DLD1 (cell line): ENCODE measurements around the gene TAB3.
"Not testable (repeated sequence)": the region's sequence is repeated elsewhere in the genome, so short reads cannot be mapped to it uniquely, and the experiment has no call there.

Source experiments
- in situ Hi-C: cut with HindIII; loops from 2 replicates; pipeline ENCODE4 v1.10.0; 2017; ENCODE audit warnings: low sequenced_read_pairs

The TAB3 gene

DNA sequence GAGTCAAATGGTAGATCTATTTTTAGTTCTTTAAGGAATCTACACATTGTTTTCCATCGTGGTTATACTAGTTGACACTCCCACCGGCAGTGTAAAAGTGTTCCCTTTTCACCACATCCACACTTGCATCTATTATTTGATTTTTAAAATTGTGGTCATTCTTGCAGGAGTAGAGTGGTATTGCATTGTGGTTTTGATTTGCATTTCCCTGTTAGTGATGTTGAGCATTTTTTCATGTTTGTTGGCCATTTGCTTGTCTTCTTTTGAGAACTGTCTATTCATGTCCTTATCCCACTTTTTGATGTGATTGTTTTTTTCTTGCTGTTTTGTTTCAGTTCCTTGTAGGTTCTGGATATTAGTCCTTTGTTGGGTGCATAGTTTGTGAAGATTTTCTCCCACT, 70.0 kb downstream of the TAB3 start:
- in situ Hi-C loops, result no loop called here

DNA sequence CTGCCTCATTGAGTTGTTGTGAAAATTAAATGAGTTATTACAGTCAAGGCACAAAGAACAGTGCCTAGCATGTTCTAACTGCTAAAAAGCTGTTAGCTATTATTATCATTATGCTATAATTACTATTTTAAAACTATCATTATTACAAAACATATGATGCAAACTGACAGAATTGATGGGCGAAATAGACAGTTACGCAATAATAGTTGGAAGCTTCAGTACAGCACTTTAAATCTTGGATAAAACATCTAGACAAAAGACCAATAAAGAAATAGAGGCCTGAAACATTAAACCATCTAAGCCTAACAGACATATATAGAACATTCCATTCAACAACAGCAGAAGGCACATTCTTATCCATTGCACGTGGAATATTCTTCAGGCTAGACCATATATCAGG, 73.0 kb downstream of the TAB3 start:
- in situ Hi-C loops, result no loop called here

DNA sequence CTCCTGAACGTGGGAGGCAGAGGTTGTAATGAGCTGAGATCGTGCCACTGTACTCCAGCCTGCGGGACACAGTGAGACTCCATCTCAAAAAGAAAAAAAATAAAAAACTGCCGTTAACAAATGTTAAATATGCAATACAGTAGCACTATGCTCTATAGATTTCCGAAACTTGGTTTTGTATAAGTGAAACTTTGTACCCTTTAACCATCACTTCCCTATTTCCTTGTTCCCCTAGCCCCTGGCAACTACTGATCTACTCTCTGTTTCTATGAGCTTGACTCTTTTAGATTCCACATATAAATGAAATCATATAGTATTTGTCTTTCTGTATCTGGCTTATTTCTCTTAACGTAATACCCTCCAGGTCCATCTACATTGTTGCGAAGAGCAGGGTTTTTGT, 74.1 kb downstream of the TAB3 start:
- in situ Hi-C loops, result no loop called here

DNA sequence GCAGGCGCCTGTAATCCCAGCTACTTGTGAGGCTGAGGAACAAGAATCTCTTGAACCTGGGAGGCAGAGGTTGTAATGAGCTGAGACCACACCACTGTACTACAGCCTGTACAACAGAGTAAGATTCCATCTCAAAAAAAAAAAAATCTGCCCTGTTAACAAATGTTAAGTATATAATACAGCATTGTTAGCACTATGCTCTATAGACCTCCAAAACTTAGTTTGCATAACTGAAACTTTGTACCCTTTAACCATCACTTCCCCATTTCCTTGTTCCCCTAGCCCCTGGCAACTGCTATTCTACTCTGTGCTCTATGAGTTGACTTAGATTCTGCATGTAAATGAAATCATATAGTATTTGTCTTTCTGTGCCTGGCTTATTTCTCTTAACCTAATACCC, 76.7 kb downstream of the TAB3 start:
- in situ Hi-C loops, result no loop called here

DNA sequence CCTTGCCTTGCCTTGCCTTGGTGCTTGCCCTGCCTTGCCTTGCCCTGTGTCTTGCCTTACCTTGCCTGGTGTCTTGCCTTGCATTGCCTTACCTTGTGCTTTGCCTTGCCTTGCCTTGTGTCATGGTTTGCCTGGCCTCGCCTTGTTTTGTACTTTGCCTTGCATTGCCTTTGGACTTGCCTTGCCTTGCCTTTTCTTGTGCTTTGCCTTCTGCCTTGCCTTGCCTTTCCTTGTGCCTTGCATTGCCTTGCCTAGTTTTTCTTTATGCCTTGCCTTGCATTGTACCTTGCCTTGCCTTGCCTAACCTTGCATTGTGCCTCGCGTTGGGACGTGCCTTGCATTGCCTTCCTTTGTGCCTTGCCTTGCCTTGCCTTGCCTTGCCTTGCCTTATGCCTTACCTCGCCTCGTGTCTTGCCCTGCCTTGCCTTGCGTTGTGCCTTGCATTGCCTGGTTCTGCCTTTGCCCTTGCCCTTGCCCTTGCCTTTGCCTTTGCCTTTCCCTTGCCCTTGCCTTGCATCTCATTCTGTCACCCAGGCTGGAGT, 82.8 kb downstream of the TAB3 start:
- in situ Hi-C loops, result no loop called here

DNA sequence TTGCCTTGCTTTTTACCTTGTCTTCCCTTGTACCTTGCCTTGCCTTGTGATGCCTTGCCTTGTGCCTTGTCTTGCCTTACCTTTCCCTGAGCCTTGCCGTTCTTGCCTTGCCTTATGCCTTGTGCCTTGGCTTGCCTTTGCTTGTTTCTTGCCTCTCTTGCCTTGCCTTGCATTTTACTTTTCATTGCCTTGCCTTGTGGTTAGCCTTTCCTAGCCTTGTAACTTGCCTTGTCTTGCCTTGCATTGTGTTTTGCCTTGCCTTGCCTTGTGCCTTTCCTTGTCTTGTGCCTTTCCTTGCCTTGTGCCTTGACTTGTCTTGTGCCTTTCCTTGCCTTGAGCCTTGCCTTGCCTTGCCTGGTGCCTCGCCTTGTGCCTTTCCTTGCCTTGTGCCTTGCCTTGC, 84.6 kb downstream of the TAB3 start:
- in situ Hi-C loops, result no loop called here

DNA sequence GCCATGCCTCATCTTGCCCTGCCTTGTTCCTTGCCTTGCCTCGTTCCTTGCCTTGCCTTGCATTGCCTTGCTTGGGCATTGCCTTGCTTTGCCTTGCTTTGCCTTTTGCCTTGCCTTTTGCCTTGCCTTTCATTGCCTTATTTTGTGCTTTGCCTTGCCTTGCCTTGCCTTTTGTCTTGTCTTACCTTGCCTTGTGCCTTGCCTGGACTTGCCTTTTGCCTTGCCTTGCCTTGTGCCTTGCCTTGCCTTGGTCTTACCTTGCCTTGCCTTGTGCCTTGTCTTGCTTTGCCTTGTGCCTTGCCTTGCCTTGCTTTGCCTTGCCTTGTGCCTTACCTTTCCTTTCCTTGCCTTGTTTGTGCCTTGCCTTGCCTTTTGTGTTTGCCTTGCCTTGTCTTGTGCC, 88.2 kb downstream of the TAB3 start:
- in situ Hi-C loops, result no loop called here

DNA sequence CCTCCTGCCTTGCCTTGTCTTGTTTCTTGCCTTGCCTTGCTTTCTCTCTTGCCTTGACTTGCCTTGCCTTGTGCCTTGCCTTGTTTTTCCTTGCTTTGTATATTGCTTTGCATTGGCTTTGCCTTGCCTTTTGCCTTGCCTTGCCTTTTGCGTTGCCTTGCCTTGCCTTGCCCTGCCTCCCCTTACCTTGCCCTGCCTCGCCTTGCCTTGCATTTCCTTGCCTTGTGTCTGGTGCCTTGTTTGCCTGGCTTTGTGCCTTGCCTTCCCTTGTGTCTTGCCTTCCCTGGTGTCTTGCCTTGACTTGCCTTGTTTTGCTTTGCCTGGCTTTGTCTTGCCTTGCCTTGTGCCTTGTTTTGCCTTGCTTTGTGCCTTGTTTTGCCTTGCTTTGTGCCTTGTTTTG, 89.7 kb downstream of the TAB3 start:
- in situ Hi-C loops, result no loop called here

DNA sequence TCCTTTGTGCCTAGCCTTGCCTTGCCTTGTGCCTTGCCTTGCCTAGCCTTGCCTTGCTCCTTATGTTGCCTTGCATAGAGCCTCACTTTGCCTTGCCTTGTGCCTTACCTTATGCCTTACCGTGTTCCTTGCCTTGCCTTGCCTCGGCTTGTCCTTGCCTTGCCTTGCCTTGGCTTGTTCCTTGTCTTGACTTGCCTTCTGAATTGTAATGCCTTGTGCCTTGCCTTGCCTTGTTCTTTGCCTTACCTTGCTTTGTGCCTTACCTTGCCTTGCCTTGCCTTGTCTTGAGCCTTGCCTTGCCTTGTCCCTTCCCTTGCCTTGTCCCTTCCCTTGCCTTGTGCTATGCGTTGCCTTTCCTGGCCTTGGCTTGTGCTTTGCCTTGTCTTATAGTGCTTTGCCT, 90.2 kb downstream of the TAB3 start:
- in situ Hi-C loops, result no loop called here

DNA sequence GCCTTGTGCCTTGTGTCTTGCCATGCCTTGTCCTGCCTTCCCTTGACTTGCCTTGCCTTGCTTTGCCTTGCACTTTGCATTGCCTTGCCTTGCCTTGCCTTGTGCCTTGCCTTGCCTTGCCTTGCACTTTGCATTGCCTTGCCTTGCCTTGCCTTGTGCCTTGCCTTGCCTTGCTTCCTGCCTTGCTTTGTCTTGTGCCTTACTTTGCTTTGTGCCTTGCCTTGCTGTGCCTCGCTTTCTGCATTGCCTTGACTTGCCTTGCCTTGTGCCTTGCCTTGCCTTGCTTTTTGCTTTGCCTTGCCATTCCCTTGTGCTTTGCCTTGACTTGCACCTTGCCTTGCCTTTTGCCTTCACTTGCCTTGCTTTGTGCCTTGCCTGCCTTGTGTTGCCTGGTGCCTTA, 91.8 kb downstream of the TAB3 start:
- in situ Hi-C loops, result not testable (repeated sequence)

DNA sequence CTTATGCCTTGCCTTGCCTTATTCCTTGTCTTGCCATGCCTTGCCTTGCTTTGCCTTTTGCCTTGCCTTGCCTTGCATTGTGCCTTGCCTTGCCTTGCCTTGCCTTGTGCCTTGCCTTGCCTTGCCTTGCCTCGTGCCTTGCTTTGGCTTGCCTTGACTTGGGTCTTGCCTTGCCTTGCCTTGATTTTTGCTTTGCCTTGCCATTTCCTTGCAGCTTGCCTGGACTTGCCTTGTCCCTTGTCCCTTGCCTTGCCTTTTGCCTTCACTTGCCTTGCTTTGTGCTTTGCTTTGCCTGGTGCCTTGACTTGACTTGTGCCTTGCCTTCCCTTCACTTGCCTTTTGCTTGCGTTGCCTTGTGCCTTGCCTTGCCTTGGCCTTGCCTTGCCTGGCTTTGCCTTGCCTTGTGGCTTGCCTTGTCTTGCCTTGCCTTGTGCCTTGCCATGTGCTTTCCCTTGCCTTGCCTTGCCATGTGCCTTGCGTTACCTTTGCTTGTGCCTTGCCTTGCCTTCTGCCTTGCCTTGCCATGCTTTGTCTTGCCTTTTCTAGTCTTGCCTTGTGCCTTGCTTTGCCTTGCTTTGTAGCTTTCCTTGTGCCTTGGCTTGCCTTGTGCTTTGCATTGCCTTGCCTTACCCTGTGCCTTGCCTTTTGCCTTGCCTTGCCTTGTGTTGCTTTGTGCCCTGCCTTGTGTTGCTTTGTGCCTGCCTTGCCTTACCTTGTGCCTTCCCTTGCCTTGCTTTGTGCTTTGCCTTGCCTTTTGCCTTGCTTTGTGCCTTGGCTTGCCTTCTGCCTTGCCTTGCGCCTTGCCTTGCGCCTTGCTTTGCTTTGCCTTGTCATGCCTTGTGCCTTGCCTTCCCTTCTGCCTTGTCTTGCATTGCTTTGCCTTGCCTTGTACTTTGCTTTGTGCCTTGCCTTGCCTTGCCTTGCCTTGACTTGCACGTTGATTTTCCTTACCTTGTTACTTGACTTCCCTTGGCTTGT, 92.8 kb downstream of the TAB3 start:
- in situ Hi-C loops, result no loop called here

DNA sequence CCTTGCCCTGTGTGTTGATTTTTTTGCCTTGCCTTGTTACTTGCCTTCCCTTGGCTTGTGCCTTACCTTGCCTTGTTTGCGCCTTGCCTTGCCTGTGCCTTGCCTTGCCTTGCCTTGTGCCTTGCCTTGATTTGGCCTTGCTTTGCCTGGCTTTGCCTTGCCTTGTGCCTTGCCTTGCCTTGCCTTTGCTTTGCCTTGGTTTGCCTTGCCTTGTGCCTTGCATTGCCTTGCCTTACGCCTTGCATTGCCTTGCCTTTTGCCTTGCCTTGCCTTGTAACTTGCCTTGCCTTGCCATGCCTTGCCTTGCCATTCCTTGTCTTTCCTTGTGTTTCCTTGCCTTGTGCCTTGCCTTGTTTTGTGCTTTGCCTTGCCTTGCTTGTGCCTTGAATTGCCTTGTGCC, 94.6 kb downstream of the TAB3 start:
- in situ Hi-C loops, result no loop called here

DNA sequence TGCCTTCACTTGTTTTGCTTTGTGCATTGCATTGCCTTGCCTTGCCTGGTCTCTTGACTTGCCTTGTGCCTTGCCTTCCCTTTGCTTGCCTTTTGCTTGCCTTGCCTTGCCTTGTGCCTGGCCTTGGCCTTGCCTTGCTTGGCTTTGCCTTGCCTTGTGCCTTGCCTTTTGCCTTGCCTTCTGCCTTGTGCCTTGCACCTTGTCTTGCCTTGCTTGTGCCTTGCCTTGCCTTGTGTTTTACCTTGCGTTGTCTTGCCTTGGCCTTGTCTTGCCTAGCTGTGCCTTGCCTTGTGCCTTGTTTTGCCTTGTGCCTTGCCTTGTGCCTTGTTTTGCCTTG, 95.3 kb downstream of the TAB3 start:
- in situ Hi-C loops, result no loop called here

DNA sequence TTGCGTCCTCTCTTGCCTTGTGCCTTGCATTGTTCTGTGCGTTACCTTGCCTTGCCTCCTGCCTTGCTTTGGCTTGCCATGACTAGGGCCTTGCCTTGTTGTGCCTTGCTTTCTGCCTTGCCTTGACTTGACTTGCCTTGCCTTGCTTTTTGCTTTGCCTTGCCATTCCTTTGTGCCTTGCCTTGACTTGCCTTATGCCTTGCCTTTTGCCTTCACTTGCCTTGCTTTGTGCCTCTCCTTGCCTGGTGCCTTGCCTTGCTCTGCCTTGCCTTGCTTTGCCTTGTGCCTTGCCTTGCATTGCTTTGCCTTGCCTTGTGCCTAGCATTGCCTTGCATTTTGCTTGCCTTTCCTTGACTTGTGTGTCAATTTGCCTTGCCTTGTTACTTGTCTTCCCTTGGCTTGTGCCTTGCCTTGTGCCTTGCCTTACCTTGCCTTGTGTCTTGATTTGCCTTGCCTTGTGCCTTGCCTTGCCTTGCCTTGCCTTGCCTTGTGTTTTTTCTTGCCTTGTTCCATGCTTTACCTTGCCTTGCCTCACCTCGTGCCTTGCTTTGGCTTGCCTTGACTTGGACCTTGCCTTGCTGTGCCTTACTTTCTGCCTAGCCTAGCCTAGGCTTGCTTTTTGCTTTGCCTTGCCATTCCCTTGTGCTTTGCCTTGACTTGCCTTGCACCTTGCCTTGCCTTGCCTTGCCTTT, 95.8 kb downstream of the TAB3 start:
- in situ Hi-C loops, result no loop called here

DNA sequence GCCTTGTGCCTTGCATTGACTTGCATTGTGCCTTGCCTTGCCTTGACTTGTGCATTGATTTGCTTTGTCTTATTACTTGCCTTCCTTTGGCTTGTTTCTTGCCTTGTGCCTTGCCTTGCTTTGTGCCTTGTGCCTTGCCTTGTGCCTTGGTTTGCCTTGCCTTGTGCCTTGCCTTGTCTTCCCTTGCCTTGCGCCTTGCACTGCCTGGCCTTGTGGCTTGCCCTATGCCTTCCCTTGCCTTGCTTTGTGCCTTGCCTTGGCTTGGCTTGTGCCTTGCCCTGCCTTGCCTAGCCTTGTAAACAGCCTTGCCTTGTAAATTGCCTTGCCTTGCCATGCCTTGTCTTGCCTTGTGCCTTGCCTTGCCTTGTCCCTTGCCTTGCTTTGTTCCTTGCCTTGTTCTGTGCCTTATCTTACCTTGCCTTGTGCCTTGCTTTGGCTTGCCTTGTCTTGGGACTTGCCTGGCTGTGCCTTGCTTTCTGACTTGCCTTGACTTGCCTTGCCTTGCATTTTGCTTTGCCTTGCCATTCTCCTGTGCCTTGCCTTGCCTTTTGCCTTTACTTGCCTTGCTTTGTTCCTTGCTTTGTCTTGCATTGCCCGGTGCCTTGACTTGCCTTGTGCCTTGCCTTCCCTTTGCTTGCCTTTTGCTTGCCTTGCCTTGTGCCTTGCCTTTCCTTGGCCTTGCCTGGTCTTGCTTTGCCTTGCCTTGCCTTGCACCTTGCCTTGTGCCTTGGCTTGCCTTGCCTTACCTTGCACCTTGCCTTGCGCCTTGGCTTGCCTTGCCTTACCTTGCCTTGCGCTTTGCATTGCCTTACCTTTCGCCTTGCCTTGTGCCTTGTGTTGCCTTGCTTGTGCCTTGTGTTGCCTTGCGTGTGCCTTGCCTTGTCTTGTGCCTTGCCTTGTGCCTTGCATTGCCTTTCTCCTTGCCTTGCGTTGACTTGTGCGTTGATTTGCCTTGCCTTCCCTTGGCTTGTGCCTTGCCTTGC, 97.5 kb downstream of the TAB3 start:
- in situ Hi-C loops, result no loop called here

DNA sequence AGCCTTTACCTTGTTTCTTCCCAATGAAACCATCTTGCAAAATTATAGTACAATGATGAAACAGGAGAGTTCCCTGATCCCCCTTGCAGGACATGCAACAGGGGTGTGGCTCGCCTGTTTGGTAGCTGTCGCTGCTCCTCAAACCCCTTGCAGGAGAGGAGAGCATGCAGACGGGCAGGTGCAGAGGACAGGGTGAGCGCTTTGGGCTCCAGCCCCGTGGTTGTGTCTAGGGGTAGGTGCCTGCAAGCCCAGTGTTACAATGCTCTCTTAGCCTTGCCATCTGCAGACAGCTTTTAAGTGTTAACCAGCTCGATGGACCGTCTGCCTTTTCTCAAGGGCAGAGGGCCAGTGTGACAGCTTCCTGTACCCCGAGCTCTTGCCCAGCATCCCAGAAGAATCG, 102.0 kb downstream of the TAB3 start:
- in situ Hi-C loops, result no loop called here

DNA sequence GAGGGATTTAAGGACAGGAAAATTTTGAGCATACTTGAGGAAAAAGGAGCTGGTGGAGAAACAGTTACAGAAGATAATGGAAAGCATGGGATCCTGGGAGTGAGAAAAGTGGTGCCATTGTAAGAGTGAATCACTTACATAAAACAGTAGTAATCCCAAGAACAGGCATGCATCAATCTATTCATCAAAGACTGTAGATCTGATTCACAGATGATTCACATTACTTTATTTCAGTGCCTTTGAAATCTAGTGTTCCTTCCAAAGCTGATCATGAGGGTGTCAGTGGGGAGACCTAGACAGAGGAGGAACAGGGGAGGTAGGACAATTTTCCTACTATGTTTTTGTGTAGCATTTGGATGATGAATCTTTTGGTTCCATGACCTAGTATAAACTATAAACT, 102.7 kb downstream of the TAB3 start:
- in situ Hi-C loops, result no loop called here

DNA sequence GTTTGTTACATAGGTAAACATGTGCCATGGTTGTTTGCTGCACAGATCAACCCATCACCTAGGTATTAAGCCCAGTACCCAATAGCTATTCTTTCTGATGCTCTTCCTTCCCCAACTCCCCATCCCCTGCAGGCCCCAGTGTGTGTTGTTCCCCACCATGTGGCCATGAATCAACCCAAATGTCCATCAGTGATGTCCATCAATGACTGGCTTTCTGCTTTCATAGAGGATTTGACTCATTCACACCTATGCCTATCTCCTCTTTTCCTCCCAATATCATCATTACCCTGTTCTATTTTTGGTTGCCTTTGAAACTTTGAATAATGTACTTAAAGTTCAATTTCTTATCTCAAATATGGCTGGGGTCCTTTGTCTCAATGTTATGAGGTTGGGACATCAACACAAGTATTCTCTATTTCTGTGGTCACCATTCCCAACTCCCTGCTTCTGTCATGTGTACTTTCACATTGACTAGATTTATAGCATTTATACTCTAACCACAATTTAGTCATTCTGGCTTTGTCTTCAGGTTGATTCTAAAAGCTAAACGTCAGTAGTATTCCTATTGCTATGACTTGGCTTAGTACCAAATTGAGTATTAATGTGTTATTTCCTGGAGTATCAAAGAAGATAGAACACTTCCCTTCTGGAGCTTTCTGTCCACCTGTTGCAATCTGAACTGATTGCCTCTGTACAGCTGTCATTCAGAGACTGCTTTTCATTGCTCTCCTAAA, 107.2 kb downstream of the TAB3 start:
- in situ Hi-C loops, result no loop called here

DNA sequence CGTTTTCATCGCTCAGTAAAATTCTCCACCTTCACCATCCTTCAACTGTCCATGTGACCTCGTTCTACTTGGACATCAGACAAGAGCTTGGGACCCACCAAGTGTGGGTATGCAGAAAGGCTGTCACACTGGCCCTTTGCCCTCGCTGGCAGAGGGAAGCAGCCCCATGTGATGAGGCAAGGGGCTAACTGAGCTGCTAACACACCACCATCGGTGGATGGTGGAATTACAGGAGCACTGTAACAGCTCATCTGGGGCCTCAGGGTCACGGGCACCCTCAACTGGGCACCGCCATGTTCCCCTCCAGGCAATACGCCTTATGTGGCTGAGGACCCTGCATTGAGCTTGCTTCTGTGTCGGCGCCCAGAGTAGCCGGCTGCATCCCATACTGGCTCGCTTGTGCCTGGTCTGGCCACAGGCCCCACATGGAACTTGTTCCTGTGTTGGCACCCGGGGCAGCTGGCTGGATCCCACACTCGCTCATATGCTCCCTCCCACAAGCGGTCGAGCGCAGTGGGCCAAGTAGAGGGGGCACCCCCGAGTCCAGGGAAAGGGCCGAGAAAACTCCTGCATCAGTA, 109.5 kb downstream of the TAB3 start:
- in situ Hi-C loops, result no loop called here

DNA sequence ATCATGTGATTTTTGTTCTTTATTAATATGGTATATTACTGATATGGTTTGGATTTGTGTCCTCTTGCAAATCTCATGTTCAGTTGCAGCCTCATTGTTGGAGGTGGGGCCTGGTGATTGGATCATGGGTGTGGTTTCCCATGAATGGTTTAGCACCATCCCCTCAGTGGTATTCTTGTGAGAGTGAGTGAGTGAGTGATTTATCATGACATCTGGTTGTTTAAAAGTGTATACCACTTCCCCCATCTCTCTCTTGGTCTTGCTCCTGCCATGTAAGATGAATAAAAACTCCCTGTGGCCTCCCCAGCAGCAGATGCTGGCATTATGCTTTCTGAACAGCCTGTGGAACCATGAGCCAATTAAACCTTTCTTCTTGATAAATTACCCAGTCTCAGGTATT, 111.5 kb downstream of the TAB3 start:
- in situ Hi-C loops, result no loop called here
